ENCODE data around the gene TCF12.
A peak's percentile ranks its signal among the peaks of the same experiment; 100 is the strongest.

Gene TCF12

DNA sequence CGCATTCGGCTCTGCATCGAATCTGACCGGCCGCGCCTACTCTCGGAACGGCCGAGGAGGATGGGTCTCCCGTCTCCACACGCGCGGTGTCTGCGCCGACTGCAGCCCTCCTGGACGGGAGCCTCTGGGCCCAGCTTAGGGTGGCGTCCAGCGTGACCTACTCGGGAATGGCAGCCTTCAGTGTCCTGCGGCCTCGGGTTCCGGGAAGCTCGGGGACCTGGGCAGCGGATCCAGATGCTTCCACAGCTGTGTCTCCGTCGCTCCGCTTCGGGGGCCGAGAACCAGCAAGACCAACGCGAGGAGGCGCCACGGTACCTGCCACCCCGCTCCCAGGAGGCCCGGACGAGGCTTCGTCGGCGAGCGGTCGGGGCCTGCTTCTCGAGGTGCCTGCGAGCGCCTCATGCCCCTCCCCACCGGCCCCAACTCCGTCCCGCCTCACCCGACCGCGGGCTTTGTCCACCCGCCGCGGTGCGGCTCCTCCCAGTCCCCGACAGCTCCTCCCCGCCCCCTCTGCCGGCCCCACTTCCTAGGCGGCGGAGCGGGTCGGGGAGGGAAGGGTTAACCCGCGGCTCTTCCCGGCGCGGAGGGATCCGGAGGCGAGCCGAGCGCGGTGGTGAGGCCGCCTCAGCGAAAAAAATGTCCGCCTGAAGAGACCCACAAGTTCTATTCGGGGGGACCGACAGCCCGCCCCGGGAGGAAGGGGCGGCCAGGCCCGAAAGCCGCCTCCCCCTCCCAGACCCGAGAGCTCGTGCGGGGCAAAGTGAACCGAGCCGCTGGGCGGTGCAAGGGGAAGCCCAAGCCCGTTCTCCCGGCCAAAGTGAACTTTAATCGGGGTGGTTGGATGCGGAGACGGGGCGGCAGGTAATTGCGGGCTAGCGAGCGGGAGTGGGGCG is at the start of gene TCF12:
TCF12 (plus strand) TSS at position 599 of the 893 bp plus-strand sequence. CDS start 1,270 bp downstream, outside the sequence.
- peak; percentile 99 for DNase-seq (ENCODE audit: low read depth)

DNA sequence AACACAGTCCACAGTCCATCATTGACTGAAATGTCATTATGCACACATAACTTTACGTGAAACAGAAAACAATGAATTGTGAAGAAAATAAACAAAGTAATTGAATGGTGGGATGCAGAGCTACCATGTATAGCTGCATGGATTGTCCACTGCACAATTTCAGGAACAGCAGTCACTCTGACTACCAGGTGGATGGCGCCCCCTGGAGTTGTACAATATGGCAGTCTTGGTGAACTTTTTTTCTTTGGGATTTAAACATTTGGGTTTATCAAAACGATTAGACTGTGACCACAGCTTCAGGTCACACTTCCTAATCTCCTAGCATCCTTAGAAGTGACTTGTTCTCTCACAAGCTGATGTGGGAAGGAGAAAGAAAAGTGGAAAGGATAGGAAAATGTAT is 48.9 kb upstream of the TCF12 start:
- no peak for DNase-seq (ENCODE audit: low read depth)

DNA sequence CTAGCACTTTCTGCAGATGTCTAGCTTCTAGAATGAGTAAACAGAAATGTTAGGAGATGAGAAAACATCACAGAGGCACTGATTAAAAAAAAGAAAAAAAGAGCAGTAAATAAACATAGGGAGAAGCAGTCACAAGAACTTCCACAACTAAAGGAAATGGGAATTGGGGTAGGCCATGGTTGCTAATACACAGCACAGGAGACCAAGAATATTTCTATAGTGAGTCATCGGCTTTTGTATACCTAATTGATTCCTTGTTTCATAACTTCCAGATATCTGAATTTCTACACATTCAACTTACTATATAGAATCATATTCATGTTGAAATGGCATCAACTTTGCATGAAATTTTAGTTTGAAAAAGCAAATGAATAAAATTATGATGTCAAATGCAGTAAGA is 47.3 kb upstream of the TCF12 start:
- DNase-seq (ENCODE audit: low read depth), result peak; percentile 78

DNA sequence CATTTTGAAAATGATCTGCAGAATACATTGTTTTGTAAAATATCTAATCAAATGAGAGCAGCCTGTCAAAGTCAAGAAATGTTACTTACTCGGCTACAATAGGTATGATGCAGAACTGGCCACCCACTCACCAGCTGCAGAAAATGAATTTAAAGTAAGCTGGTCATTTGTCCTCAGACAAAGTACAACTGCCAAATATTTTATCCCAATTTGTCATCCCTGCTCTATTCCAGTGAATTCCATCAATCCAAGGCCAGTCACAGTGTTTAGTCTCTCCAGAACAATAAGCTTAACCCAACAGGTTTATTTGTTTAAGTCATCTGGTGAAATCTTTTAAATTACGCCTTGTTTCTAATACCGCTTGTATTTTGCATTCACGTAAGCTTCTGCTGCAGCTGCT is 46.6 kb upstream of the TCF12 start:
- no peak for DNase-seq (ENCODE audit: low read depth)

DNA sequence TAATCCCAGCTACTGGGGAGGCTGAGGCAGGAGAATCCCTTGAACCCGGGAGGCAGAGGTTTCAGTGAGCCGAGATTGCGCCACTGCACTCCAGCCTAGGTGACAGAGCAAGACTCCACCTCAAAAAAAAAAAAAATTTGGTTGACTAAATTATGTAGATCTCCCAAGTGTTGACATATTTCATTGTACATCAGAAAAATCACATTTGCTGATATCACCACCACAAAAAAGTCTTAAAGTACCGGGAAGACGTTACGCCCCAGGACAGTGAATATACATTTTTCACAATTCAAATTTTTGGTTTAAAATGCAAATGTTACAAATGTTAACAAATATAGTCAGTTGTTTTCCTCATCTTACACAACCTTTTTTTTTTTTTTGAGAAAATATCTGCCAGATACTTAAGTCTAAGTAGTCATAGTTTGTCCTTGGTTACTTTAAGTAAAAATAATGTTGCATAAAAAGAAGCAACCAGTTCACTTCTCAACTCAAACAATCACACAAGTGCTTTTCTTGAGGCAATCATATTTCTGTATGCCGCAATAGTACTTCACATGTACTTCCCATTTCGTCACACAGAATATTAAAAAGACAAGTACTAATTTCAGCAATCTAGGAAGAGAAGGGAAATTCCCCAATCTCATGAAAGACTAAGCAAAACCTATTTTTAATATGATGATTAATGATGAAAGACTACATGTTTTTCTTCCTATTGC is 41.0 kb upstream of the TCF12 start:
- peak; percentile 72 for DNase-seq (ENCODE audit: low read depth)

DNA sequence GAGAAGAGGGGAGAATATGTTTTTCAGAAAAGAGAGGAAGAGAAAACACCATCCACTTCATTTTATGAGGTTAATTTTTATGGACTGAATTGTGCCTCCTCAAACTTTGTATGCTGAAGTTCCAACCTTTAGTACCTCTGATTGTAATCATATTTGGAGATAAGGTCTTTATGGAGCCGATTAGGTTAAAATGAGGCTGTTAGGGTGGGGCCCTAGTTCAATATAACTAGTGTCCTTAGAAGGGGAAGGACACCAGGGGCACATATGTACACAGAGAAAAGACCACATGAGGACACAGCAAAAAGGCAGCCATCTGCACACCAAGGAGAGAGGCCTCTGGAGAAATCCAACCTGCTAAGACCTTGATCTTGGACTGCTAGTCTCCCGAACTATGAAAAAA is 38.9 kb upstream of the TCF12 start:
- DNase-seq (ENCODE audit: low read depth), result no peak

DNA sequence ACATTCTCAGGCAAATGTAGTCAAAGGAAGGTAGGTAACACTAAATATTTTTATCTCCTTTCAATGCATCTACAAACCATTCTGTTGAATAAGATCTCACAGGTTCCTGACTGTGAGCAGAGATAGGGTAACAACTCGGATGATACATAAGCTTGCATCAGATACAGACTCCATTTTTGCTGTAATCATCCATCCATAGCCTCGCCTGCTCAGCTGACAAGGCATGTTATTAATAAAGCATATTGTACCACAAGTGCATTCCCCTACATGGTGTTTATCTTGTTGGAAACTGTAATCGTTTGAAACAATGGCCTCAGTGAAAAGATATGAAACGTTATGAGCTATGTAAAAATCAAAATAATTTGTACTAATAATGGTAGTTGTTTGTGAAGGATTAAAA is 35.4 kb upstream of the TCF12 start:
- DNase-seq (ENCODE audit: low read depth), result no peak

DNA sequence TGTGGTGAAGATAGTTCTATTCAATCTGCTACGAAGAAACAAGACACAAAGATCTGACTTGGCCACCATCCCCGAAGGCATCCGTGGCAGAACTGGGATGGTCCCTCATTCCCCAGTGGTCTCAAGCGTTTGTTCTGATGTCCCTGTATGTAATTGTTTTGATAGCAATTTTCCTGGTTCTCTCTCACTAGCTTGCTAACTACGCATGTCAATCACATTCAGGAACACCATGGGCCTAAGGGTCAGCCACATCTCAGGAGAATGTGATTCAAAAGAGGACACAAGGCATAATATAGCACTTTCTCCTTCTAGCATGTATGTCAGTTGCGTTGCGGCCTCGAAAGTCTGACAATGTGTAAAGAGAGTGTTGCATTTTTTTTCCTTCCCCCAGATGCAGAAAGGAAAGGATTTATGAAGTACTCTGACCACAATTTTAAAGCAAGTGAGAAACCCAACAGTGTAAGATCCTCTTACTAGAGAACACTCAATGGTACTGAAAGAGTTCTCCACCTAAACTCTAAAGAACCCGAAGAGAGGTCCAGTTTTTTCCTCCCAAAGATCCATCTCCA is 32.0 kb upstream of the TCF12 start:
- peak; percentile 6 for DNase-seq (ENCODE audit: low read depth)

DNA sequence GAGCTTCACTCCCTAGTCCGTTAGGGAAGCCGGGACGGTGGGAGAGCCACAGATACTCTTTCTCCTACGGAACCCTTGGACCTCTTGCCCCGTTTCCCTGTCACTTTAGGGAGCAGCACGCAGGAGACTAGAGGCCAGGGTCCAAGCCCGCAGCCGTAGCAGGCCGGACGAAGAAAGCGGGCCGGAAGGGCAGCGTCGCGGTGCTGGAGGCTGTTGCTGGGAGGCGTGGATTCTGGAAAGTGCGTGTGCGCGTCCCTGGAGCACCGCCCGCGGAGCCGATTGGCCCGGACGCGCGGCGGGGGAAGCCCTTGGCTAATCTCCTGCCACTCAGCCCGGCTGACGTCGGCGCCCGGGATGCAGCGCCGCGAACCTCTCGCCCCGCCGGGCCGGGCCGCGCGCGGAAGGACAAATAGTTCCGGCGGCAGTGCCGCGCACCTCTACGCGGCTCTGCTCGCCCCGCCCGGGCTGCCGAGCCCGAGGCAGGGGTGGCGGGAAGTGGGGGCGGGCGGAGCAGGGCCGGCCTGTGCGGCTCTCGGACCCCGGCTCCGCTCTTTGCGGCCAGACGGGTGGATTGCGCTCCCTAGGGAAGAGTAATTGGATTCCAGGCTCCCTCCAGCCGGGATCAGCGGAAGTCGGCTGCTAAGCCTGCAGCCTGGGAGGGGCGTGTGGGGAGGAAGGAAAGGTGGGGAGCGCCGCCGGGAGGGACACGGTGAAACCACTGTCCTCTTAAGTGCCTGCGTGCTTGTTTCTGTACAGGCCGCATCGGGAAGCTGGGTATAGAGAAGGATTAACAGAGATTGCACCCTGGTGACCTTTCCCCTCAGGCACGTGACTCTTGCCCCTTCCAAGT is 31.3 kb upstream of the TCF12 start:
- DNase-seq (ENCODE audit: low read depth), result peak; percentile 99

DNA sequence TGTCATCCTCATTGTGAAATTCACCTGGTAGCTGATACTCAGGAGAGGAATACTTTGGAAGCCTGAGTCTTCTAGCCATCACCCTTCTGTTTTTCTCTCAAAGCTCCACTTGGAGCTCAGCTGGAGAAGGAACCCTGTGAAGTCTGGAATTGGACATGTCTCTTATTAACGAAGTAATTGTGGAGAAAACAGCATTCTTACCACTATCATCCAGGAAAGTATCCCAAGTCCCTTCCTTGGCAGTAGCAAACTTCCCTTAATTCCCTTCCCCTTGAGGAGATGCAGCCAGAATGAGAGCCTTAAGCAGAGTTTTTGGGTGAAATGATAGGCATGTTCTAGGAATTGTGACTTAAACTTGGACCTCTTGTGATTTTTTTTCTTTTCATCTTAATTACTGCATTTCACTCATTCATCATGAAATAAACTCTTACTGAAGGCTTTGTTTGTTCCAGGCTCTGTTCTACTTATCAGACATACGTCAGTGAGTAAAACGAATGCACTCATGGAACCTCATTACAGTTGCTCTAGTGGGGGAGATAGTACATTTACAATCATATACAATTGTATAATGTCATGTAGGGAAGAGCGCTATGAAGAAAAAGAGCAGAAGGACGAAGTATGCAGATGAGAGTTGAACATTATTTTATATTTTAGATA is 30.5 kb upstream of the TCF12 start:
- DNase-seq (ENCODE audit: low read depth), result no peak

DNA sequence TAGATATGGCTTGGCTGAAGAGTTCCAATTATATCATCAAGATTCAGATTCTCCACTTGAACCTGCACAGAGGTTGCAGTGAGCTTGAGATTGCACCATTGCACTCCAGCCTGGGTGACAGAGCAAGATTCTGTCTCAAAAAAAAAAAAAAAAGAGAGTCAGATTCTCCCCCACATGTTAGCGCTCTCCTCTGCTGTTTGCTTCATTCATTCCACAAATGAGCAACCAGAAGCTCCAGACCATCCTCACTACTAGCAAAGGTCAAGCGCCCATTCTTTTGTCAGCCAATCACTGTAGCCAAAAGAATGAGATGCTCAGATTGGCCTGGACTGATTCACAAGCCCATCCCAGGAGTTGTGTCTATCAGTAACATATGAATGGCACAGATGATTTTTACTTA is 28.4 kb upstream of the TCF12 start:
- no peak for DNase-seq (ENCODE audit: low read depth)

DNA sequence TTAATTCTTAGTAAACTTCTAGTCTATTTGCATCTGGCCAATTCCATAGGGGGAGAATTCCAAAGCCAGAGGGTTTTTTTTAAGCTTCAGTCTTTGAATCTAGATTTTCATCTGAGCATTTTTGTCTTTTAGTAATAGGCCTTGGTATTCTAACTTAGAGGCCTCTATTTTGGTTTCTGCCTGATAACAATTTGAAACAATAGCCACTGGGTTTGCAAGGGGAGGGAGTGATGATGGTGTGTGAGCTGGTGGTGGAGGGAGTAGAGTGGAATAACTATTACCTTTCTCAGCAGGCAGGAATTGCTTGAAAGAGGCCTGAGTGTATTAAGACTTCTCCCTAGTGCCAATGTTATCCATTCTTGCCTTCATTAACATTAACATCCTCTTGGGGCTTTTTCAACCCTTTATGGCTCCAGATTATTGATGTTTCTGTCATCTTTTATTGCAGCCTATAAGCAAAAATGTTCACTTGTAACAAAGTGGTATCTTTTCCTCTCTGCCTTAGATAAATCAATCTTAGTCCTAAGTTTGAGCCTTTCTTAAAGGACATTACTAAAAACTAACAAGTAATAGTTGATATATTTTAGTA is 26.5 kb upstream of the TCF12 start:
- no peak for DNase-seq (ENCODE audit: low read depth)

DNA sequence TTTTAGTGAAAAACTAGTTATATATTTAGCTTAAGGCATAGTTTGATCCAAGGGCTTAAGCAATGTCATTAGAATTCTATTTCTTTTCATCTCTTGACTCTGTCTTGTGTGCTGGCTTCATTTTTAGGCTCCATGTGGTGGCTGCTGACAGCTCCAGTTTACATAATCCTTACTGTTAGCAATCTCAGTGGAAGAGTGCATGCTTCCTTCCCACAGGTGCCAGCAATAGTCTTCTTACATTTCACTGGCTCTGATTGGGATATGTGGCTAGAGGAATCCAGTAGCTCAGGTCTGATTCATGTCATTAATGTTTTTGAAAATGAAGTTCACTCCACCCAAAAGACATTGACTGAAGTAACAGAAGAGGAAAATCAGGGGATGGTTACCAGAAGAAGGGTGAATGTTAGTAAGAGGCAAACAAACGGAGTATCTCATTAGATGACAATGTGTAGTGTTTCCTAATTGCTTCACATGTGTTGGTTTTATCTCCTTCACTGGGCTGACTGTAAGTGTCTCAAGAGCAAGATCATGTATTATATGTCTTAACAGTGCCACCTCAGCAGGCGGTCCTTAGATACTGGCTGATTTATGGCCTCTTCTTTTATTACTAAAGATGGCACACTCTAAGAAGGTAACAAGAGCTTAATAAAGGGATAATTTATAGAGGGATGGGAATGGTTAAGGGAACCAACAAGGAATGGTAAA is 25.6 kb upstream of the TCF12 start:
- DNase-seq (ENCODE audit: low read depth), result no peak

DNA sequence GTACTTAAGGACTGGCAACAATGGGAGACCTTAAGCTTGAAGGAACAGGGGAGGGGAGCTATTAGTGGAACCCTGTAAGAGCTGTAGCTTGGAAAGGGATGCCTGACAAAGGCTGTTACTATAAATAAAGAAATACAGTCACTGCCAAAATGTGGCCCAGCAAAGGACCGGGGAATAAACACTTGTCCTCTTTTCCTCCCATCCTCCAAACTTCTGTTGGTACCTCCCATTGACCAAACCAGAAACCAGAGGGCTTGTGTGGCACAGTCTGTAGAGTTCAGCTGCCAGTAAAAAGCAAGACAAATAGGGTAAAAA is 25.1 kb upstream of the TCF12 start:
- no peak for DNase-seq (ENCODE audit: low read depth)

DNA sequence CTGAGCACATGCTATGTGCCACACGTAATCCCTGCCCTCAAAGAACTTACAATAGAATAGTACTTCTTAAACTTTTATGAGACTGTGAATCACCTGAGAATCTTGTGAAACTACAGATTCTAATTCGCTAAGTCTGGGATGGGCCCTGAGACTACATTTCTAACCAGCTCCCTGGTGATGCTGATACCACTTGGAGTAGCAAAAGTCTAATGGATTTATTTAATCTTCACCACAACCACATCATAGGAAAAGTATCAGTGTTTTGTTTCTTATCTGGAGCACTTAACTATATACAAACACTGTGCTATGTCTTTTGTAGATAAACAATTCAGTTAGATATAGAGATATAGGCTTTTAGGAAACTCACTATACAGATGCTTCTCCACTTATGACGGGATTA is 23.8 kb upstream of the TCF12 start:
- DNase-seq (ENCODE audit: low read depth), result no peak

DNA sequence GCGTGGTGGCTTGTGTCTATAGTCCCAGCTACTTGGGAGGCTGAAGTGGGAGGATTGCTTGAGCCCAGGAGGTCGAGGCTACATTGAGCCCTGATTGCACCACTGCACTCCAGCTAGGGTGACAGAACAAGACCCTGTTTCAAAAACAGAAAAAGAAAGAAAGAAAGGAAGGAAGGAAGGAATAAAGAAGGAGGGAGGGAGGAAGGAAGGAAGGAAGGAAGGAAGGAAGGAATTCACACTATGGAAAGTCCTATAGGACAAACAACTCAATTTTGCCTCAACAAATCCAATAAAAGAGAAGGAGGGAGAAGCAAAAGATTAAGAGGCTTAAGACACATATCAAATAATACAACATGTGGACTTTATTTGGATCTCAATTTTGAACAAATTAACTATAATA is 16.5 kb upstream of the TCF12 start:
- no peak for DNase-seq (ENCODE audit: low read depth)

DNA sequence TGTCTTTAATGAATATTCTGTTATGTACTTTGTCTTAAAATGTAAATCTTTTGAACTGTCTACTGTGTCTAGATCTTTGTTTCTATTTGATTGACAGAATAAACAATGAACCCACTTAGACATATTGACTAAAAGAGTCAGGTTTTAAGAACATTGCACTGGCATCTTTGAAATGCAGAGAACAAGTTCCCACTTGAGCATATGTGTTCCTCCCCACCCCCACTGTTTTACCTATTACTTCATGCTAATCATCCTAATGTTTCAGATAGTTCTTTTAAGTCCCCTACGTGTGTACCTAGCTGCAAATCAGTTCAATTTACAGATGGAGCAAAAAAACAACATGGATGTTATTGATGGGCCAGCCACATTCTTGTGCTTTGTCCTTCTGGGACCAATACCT is 11.7 kb upstream of the TCF12 start:
- DNase-seq (ENCODE audit: low read depth), result no peak

DNA sequence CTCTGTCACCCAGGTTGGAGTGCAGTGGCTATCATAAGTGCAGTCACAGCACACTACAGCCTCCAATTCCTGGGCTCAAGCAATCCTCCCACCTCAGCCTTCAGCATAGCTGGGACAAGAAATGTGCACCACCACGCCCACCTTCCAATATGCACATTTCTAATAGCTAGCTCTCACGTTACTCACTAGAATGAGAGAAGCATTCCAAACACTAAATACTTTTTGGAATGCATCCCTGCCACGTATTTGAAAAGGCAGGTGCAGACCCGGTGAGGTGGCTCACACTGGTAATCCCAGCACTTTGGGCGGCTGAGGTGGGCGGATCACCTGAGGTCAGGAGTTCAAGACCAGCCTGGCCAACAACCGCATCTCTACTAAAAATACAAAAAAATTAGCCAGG is 7.6 kb upstream of the TCF12 start:
- DNase-seq (ENCODE audit: low read depth), result no peak

DNA sequence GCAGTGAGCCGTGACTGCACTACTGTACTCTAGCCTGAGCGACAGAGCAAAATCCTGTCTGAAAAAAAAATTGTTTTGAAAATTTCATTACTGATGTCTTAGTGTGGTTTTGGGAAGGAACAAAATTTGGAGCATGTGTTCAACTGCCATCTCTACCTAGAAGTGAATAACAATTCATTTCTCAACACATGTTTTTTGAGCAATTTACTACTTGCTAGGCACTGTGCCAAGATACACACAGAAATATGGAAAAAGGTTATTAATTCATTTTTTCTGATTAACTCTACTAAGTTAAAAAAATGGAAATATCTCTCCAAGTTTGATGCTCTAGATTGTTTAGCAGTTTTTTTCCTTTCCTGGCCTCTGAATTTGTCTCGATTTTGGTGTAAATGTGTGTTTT is 5.2 kb upstream of the TCF12 start:
- peak; percentile 3 for DNase-seq (ENCODE audit: low read depth)

DNA sequence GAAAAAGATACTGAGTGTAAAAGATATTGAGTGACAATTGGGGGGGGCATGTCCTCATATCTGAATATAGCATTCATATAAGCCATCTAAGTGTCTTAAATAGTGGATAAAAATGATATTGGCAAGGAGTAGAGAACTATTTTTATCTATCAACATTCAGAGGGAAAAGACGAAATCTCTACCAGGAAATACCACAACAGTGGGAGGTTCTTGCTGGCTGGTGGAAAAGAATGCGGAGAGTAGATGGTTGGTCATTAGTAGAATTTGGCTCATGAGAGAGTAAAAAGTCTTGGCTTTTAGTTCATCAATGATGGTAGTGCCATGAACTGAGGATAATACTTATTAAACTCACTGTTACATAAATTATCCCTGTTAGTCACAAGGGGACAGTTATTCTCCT is 4.8 kb upstream of the TCF12 start:
- peak; percentile 45 for DNase-seq (ENCODE audit: low read depth)

DNA sequence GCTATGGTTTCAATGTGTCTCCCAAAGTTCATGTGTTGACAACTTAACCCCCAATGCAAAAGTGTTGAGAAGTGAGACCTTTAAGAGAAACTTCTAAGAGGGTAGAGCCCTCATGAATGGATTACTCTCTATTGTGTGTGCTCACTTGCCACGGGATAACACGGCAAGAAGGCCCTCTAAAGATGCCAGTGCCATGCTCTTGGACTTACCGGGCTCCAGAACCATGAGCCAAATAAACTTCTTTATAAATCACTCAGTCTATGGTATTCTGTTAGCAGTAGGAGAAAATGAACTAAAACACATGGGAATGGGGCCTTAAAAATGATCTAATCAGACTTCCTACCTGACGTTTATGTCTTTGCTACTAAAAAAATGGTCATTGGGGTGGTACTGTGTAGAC is 2.6 kb upstream of the TCF12 start:
- DNase-seq (ENCODE audit: low read depth), result no peak

Measured in fibroblast of gingiva (primary cell).